ENCODE data around the gene RPP25. TPM values are rescaled to one million over a fixed set of nuclear protein-coding genes. Genes with fewer than 3 reads are reported as not detected.

Gene RPP25
- total RNA-seq, 3 donors from 2014 or later (not counting 1 experiment from before 2014, with no cell fraction given), result 0.21 to 0.84 (median 0.50) TPM

GRCh38 chr15:74995182-74995778 is 38.7 kb upstream of the RPP25 start, which contains the start of gene SCAMP5:
Gene SCAMP5 (plus strand): TSS chr15:74995563. CDS start chr15:75011840, 16,277 bp downstream.
- Histone ChIP-seq H3K27me3 (ENCODE audit: control insufficient read depth, insufficient read depth, low read length) (peaks cover 20% of the 10 kb centered on the region), H3K36me3 (ENCODE audit: control insufficient read depth, insufficient read depth, low read length) (no peaks in the 10 kb centered on the region), H3K4me1 (ENCODE audit: control insufficient read depth, insufficient read depth, low read length) (peaks cover 15% of the 10 kb centered on the region), H3K27ac (ENCODE audit: low read length) (no peak within 1 kb of the TSS), H3K9me3 (ENCODE audit: control insufficient read depth, insufficient read depth, low read length) (no peaks in the 10 kb centered on the region), H3K4me3 (ENCODE audit: low read length) (peak within 1 kb of the TSS; percentile 53)
- ATAC-seq (peak; percentile 95 to 100 (median 99)), DNase-seq (peak; percentile 86 to 96)
- peak within 1 kb of the TSS; percentile 86 for H3K4me3 Mint-ChIP-seq
- H3K27me3 Mint-ChIP-seq (ENCODE audit: low read depth in 2 of 2), result peaks cover 21 to 31% of the 10 kb centered on the region in 2 donors
- H3K36me3 Mint-ChIP-seq, result no peaks in the 10 kb centered on the region
- under 1% methylated on average over 57 of the region's 58 CpGs for WGBS (ENCODE audit: insufficient coverage)
- no peaks in the 10 kb centered on the region for H3K9me3 Mint-ChIP-seq
- H3K27ac Mint-ChIP-seq, result no peak within 1 kb of the TSS
- no peak for TF ChIP-seq CTCF (IDR thresholded peaks at IDR 0.05)
- intact Hi-C loops (cut with micrococcal nuclease), result no loop called here
- H3K4me1 Mint-ChIP-seq, result peaks cover 5 to 18% of the 10 kb centered on the region in 2 donors

- peaks cover 21 to 31% of the 10 kb centered on the region in 2 donors for H3K27me3 Mint-ChIP-seq (ENCODE audit: low read depth in 2 of 2)
- H3K4me3 Mint-ChIP-seq, result peak overlapping the region; percentile 86
- H3K36me3 Mint-ChIP-seq, result no peaks in the 10 kb centered on the region
- no peak for TF ChIP-seq CTCF (IDR thresholded peaks at IDR 0.05)
- H3K9me3 Mint-ChIP-seq, result no peaks in the 10 kb centered on the region
- Histone ChIP-seq H3K9me3 (ENCODE audit: control insufficient read depth, insufficient read depth, low read length) (no peaks in the 10 kb centered on the region), H3K4me3 (ENCODE audit: low read length) (no peak overlapping the region), H3K27ac (ENCODE audit: low read length) (no peak overlapping the region), H3K36me3 (ENCODE audit: control insufficient read depth, insufficient read depth, low read length) (no peaks in the 10 kb centered on the region), H3K27me3 (ENCODE audit: control insufficient read depth, insufficient read depth, low read length) (peaks cover 20% of the 10 kb centered on the region), H3K4me1 (ENCODE audit: control insufficient read depth, insufficient read depth, low read length) (peaks cover 15% of the 10 kb centered on the region)
- H3K27ac Mint-ChIP-seq, result no peak overlapping the region
- WGBS (ENCODE audit: insufficient coverage), result 60% methylated on average over 5 of the region's 5 CpGs
- no peak for DNase-seq
- intact Hi-C loops (cut with micrococcal nuclease), result no loop called here
- no peak for ATAC-seq
- peaks cover 5 to 18% of the 10 kb centered on the region in 2 donors for H3K4me1 Mint-ChIP-seq
Observed at GRCh38 chr15:74994685-74995084, 38.1 kb upstream of the RPP25 start.

- ATAC-seq, result no peak
- H3K36me3 Mint-ChIP-seq, result no peaks in the 10 kb centered on the region
Observed at GRCh38 chr15:74994236-74994635, 37.7 kb upstream of the RPP25 start.

More at GRCh38 chr15:74994236-74994635, 37.7 kb upstream of the RPP25 start:
- H3K27ac Mint-ChIP-seq, result no peak overlapping the region
- no peak for DNase-seq
- 73% methylated on average over 2 of the region's 2 CpGs for WGBS (ENCODE audit: insufficient coverage)
- no peaks in the 10 kb centered on the region for H3K9me3 Mint-ChIP-seq
- peaks cover 5 to 18% of the 10 kb centered on the region in 2 donors for H3K4me1 Mint-ChIP-seq
- TF ChIP-seq CTCF (IDR thresholded peaks at IDR 0.05), result no peak
- H3K27me3 ChIP-seq (ENCODE audit: control insufficient read depth, insufficient read depth, low read length), result peaks cover 20% of the 10 kb centered on the region
- H3K4me3 Mint-ChIP-seq, result no peak overlapping the region
- peaks cover 15% of the 10 kb centered on the region for H3K4me1 ChIP-seq (ENCODE audit: control insufficient read depth, insufficient read depth, low read length)
- intact Hi-C loops (cut with micrococcal nuclease), result no loop called here
- peaks cover 21 to 34% of the 10 kb centered on the region in 2 donors for H3K27me3 Mint-ChIP-seq (ENCODE audit: low read depth in 2 of 2)
- no peaks in the 10 kb centered on the region for H3K36me3 ChIP-seq (ENCODE audit: control insufficient read depth, insufficient read depth, low read length)
- H3K4me3 ChIP-seq (ENCODE audit: low read length), result no peak overlapping the region
- H3K9me3 ChIP-seq (ENCODE audit: control insufficient read depth, insufficient read depth, low read length), result no peaks in the 10 kb centered on the region
- H3K27ac ChIP-seq (ENCODE audit: low read length), result no peak overlapping the region

Data from natural killer cell (primary cell).